Activated gamma-delta T cell treated with anti-CD3 and anti-CD28 coated beads, Interleukin-2, amount 50 U/mL, for 16 hours (primary cell): ENCODE results near the gene ROBO1.
"Not testable (repeated sequence)": the region's sequence is repeated elsewhere in the genome, so short reads cannot be mapped to it uniquely, and the experiment has no call there.

Experiments
- DNase-seq: peaks from one replicate; pipeline ENCODE4 v3.0.0-alpha.2; 2020; ENCODE audit warnings: low read depth

ROBO1 gene

GRCh38 chr3:79236496-79236895, 531.3 kb downstream of the ROBO1 start:
- DNase-seq, result no peak

- no peak for DNase-seq
Measured at GRCh38 chr3:79233431-79234060, 534.3 kb downstream of the ROBO1 start.

GRCh38 chr3:79230266-79230665, 537.5 kb downstream of the ROBO1 start:
- no peak for DNase-seq

- DNase-seq, result no peak
Measured at GRCh38 chr3:79217096-79217495, 550.7 kb downstream of the ROBO1 start.

- no peak for DNase-seq
Measured at GRCh38 chr3:79215286-79215685, 552.5 kb downstream of the ROBO1 start.

GRCh38 chr3:79211586-79212359, 556.0 kb downstream of the ROBO1 start:
- DNase-seq, result no peak

- DNase-seq, result no peak
Measured at GRCh38 chr3:79204351-79204750, 563.4 kb downstream of the ROBO1 start.

- DNase-seq, result no peak
Measured at GRCh38 chr3:79203144-79203519, 564.7 kb downstream of the ROBO1 start.

- no peak for DNase-seq
Measured at GRCh38 chr3:79202471-79203143, 565.2 kb downstream of the ROBO1 start.

- DNase-seq, result no peak
Measured at GRCh38 chr3:79200456-79200855, 567.3 kb downstream of the ROBO1 start.

GRCh38 chr3:79199966-79200365, 567.8 kb downstream of the ROBO1 start:
- no peak for DNase-seq

GRCh38 chr3:79187426-79187825, 580.4 kb downstream of the ROBO1 start:
- DNase-seq, result no peak

- DNase-seq, result no peak
Measured at GRCh38 chr3:79184251-79184650, 583.5 kb downstream of the ROBO1 start.

- DNase-seq, result no peak
Measured at GRCh38 chr3:79183496-79183895, 584.3 kb downstream of the ROBO1 start.

- DNase-seq, result no peak
Measured at GRCh38 chr3:79178471-79179180, 589.2 kb downstream of the ROBO1 start.

- DNase-seq, result no peak
Measured at GRCh38 chr3:79175870-79176269, 591.9 kb downstream of the ROBO1 start.

GRCh38 chr3:79173259-79173658, 594.5 kb downstream of the ROBO1 start:
- DNase-seq, result not testable (repeated sequence)

GRCh38 chr3:79172241-79172640, 595.6 kb downstream of the ROBO1 start:
- no peak for DNase-seq

- DNase-seq, result no peak
Measured at GRCh38 chr3:79170021-79170420, 597.8 kb downstream of the ROBO1 start.

- no peak for DNase-seq
Measured at GRCh38 chr3:79167651-79168416, 600.0 kb downstream of the ROBO1 start.

- DNase-seq, result no peak
Measured at GRCh38 chr3:79162653-79163052, 605.1 kb downstream of the ROBO1 start.

GRCh38 chr3:79161941-79162340, 605.9 kb downstream of the ROBO1 start:
- no peak for DNase-seq
